ENCODE data around the gene PSME4. TPM values are rescaled to one million over a fixed set of nuclear protein-coding genes. Genes with fewer than 3 reads are reported as not detected.
"Not testable (repeated sequence)": the region's sequence is repeated elsewhere in the genome, so short reads cannot be mapped to it uniquely, and the experiment has no call there.

The PSME4 gene
- total RNA-seq, 1 donor from 2014 or later, result 63.9 TPM

DNA sequence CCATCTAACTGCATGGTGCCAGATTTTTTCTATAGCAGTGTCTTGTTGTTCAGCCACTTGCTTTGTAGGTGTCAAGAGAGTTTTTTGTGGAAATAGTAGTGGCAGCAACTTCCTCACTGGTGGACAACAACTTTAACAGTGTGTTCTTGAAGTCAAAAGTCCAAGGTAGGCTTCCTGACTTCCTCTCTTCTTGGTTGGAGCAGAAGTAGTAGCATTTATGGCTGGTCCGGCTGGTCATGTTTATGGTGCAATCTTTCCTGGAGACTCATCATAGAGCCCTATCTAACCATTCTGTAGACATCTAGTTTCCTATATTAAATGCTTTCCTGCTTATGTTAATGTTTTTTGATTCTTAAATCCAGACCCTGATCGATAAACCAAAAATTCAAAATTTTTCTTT is 122.7 kb downstream of the PSME4 start:
- H3K27ac Mint-ChIP-seq, result no peak overlapping the region
- no peak for DNase-seq (ENCODE audit: low spot score, unreplicated experiment)
- peaks cover 10% of the 10 kb centered on the region for H3K36me3 Mint-ChIP-seq (ENCODE audit: insufficient read depth)
- H3K27me3 Mint-ChIP-seq, result no peaks in the 10 kb centered on the region
- no peak for TF ChIP-seq CTCF (IDR thresholded peaks at IDR 0.05; ENCODE audit: unreplicated experiment)
- H3K9me3 Mint-ChIP-seq (ENCODE audit: low read depth), result no peaks in the 10 kb centered on the region
- no peak overlapping the region for H3K4me3 Mint-ChIP-seq (ENCODE audit: low read depth)
- H3K4me1 Mint-ChIP-seq (ENCODE audit: low read depth), result peaks cover 2% of the 10 kb centered on the region

DNA sequence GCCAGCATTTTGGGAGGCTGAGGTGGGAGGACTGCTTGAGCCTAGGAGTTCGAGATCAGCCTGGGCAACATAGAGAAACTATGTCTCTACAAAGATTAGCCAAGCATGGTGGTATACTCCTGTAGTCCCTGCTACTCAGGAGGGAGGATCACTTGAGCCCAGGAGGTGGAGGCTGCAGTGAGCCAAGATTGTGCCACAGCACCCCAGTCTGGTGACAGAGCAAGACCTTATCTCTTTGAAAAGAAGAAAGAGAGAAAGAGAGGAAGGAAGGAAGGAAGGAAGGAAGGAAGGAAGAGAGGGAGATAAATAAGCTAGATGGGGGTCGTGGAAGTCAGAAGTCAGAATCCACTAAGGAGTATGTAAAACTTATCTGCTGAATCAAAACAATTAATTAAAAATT is 127.2 kb downstream of the PSME4 start:
- H3K27me3 Mint-ChIP-seq, result no peaks in the 10 kb centered on the region
- H3K36me3 Mint-ChIP-seq (ENCODE audit: insufficient read depth), result peaks cover 5% of the 10 kb centered on the region
- no peaks in the 10 kb centered on the region for H3K4me1 Mint-ChIP-seq (ENCODE audit: low read depth)
- H3K27ac Mint-ChIP-seq, result peak overlapping the region; percentile 1
- no peak overlapping the region for H3K4me3 Mint-ChIP-seq (ENCODE audit: low read depth)
- no peak for DNase-seq (ENCODE audit: low spot score, unreplicated experiment)
- no peak for TF ChIP-seq CTCF (IDR thresholded peaks at IDR 0.05; ENCODE audit: unreplicated experiment)
- H3K9me3 Mint-ChIP-seq (ENCODE audit: low read depth), result no peaks in the 10 kb centered on the region

DNA sequence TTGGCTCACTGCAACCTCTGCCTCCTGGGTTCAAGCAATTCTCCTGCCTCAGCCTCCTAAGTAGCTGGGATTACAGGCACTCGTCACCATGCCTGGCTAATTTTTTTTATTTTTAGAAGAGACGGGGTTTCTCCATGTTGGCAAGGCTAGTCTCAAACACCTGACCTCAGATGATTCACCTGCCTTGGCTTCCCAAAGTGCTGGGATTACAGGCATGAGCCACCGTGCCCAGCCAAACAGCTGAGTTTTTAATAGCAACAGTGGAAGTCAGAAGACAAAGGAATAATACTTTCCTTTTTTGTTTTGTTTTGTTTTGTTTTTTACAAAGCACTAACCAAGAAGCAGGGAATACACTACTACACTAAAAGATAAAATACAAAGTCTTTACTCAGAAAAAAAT is 127.9 kb downstream of the PSME4 start:
- no peak for DNase-seq (ENCODE audit: low spot score, unreplicated experiment)
- Mint-ChIP-seq H3K4me3 (ENCODE audit: low read depth) (no peak overlapping the region), H3K27ac (no peak overlapping the region), H3K9me3 (ENCODE audit: low read depth) (no peaks in the 10 kb centered on the region), H3K36me3 (ENCODE audit: insufficient read depth) (peaks cover 1% of the 10 kb centered on the region), H3K4me1 (ENCODE audit: low read depth) (no peaks in the 10 kb centered on the region), H3K27me3 (no peaks in the 10 kb centered on the region)
- TF ChIP-seq CTCF (IDR thresholded peaks at IDR 0.05; ENCODE audit: unreplicated experiment), result no peak

GRCh38 chr2:53841651-53842050 is 129.1 kb downstream of the PSME4 start:
- H3K36me3 Mint-ChIP-seq (ENCODE audit: insufficient read depth); H3K27ac Mint-ChIP-seq; H3K4me1 Mint-ChIP-seq (ENCODE audit: low read depth); DNase-seq (ENCODE audit: low spot score, unreplicated experiment); H3K27me3 Mint-ChIP-seq; H3K9me3 Mint-ChIP-seq (ENCODE audit: low read depth); H3K4me3 Mint-ChIP-seq (ENCODE audit: low read depth): not testable (repeated sequence)

DNA sequence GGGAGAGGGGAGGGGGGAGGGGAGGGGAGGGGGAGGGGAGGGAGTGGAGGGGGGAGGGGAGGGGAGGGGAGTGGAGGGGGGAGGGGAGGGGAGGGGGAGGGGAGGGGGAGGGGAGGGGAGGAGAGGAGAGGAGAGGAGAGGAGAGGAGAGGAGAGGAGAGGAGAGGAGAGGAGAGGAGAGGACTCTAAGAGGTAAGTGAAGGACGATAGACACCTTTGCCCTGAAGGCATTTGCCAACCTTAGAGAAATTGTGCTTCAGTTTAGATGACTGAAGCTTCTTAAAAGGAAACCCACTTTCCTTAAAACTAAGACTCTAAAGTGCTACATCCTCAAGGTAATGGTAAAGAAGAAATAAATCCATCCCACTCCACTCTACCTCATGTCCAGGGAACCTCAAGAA is 130.2 kb downstream of the PSME4 start:
- no peaks in the 10 kb centered on the region for H3K9me3 Mint-ChIP-seq (ENCODE audit: low read depth)
- no peak for DNase-seq (ENCODE audit: low spot score, unreplicated experiment)

DNA sequence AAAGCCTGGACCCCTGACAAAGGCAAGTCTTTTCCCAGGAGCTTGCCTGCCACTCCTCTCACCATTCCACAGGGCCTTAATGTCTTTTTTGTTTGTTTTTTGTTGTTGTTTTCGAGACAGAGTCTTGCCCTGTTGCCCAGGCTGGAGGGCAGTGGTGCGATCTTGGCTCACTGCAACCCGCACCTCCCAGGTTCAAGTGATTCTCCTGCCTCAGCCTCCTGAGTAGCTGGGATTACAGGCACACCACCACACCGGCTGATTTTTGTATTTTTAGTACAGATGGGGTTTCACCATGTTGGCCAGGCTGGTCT is 140.9 kb downstream of the PSME4 start:
- H3K4me1 Mint-ChIP-seq (ENCODE audit: low read depth); DNase-seq (ENCODE audit: low spot score, unreplicated experiment); H3K4me3 Mint-ChIP-seq (ENCODE audit: low read depth); H3K27me3 Mint-ChIP-seq; H3K27ac Mint-ChIP-seq; H3K9me3 Mint-ChIP-seq (ENCODE audit: low read depth); H3K36me3 Mint-ChIP-seq (ENCODE audit: insufficient read depth): not testable (repeated sequence)

More for the DNA sequence above, 130.2 kb downstream of the PSME4 start:
- peaks cover 3% of the 10 kb centered on the region for H3K36me3 Mint-ChIP-seq (ENCODE audit: insufficient read depth)
- no peak overlapping the region for H3K4me3 Mint-ChIP-seq (ENCODE audit: low read depth)
- H3K4me1 Mint-ChIP-seq (ENCODE audit: low read depth), result no peaks in the 10 kb centered on the region
- no peaks in the 10 kb centered on the region for H3K27me3 Mint-ChIP-seq
- H3K27ac Mint-ChIP-seq, result no peak overlapping the region
- no peak for TF ChIP-seq CTCF (IDR thresholded peaks at IDR 0.05; ENCODE audit: unreplicated experiment)

Measured in progenitor cell of endocrine pancreas (in vitro differentiated cells).